HG03521 (cell line): ENCODE measurements around the gene SAP30BP.

ENCODE experiments used
- ATAC-seq: cut with Tn5 transposase; IDR thresholded peaks from one replicate; pipeline ENCODE4 v1.9.1; 2021; ENCODE audit warnings: mild to moderate bottlenecking, moderate library complexity; ENCODE audit not compliant: unreplicated experiment

SAP30BP gene

DNA sequence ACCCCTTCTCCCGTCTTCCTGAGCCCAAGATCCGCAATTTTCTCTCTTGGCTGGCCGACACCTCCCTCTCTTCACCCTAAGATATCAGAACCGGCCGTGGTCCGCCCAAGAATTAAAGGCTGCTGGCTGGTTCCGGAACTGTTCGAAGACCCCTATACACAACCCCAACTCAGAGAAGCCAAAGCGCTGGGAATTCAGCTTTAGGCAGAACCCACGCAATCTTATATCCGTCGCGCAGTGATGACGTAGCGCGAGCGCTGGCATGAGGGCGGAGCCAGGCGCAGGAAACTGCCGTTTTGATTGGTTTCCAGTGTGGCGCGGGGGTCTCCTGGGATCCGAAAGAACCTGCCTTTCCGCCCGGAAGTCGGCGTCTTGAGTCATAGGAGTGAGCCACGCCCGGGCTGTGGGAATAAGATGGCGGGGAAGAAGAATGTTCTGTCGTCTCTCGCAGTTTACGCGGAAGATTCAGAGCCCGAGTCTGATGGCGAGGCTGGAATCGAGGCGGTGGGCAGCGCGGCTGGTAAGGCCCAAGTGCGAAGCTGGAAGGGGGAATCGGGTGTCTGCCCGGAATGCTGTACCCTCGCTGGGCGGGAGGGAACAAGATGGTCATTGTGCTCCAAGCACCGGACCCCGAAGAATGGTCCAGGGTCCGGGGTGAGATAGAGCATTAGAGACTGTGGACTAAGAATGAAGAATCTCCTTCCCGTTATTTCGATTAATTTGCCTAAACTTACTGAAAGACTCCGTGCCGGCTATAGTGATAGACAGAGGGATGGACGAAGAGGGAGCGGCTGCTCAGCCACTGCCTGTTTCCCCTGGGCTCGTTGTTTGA is at the start of gene SAP30BP, which contains the start of gene RECQL5:
TSS of gene SAP30BP (plus strand) at position 380 of the 832 bp plus-strand sequence. CDS start at position 415, 35 bp downstream.
TSS of gene RECQL5 (minus strand) at position 196 of the 832 bp plus-strand sequence. CDS start 597 bp downstream, outside the sequence.
- peak; percentile 84 for ATAC-seq

- no peak for ATAC-seq
These were observed 49.5 kb upstream of the SAP30BP start for GRCh38 chr17:75617675-75618074.

DNA sequence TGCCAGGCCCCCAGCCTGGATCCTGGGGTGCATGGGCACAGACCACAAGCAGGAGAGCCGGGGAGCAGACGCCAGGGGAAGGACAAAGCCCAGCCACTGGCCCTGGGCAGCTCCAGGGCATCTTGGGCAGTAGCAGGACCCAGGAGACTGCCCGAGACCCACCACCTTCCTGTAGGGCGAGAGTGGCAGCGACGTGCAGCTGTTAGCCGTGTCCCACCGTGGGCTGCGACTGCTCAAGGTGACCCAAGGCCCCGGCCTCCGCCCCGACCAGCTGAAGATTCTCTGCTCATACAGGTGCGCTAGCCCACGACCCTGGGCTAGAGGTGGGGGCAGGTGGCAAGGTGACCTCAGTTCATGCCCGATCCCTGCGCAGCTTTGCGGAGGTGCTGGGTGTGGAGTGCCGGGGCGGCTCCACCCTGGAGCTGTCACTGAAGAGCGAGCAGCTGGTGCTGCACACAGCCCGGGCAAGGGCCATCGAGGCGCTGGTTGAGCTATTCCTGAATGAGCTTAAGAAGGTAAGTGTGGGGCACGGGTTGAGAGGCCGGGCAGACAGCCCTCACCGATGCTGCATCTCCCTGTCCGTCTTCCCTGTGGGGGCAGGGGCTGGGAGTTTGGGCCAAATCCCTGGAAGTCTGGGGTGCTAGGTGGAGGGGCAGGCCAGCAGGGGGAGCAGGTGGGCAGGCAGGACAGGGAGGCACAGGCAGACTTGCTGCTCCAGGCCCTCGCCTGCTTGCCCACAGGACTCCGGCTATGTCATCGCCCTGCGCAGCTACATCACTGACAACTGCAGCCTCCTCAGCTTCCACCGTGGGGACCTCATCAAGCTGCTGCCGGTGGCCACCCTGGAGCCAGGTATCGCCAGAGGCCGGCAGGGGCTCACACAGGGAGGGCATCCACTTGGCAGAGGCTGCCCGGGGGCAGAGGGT is 47.4 kb upstream of the SAP30BP start:
- no peak for ATAC-seq

DNA sequence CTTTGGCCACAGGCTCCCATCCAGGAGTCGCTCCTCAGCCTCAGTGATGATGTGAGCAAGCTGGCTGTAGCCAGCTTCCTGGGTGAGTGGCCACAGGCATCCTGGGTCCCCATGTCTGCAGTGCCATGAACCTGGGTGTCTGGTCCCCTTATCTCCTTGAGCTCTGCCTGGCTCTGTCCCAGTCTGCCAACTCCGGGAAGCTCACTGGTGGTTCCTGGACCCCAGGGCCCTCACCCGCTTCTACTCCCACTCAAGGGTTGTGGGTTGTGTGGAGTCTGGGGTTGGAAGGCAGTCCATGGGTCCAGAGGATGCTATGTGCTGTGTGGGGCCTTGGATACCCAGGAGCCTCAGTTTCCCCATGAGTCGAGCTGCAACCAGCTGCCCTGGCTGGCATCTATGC is 45.6 kb upstream of the SAP30BP start:
- no peak for ATAC-seq

DNA sequence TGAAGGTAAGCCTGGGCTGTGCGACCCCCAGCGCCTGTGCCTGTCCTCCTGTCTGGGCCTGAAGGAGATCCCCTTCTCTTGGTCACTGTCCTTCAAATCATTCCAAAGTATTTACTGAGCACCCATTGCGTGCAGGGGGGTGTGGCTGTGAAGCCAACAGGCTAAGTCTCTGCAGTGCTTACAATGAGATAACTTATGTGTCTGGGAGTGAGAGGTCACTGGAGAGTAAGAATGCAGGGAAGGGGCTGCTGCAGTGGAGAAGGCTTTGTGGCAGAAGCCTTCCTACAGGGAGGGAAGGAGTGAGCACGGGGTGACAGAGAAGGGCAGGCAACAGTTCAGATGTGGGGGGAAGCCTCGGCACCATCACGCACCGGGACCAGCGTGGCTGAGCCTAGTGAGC is 45.1 kb upstream of the SAP30BP start:
- no peak for ATAC-seq

GRCh38 chr17:75622771-75623273 is 44.3 kb upstream of the SAP30BP start:
- ATAC-seq = no peak

DNA sequence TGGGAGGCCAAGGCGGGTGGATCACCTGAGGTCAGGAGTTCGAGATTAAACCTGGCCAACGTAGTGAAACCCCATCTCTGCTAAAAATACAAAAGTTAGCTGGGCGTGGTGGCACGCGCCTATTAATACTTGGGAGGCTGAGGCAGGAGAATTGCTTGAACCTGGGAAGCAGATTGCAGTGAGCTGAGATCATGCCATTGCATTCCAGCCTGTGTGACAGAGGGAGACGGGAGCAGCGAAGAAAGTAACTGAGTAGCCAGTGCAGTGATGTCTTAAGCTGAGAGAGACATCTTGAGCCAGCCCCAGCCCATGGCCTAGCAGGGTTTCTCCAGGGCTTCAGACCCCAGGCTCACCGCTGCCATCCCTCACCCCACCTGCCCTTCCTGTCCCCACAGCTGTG is 43.8 kb upstream of the SAP30BP start:
- ATAC-seq = no peak

- ATAC-seq = no peak
These were observed 43.1 kb upstream of the SAP30BP start for GRCh38 chr17:75624021-75624420.

DNA sequence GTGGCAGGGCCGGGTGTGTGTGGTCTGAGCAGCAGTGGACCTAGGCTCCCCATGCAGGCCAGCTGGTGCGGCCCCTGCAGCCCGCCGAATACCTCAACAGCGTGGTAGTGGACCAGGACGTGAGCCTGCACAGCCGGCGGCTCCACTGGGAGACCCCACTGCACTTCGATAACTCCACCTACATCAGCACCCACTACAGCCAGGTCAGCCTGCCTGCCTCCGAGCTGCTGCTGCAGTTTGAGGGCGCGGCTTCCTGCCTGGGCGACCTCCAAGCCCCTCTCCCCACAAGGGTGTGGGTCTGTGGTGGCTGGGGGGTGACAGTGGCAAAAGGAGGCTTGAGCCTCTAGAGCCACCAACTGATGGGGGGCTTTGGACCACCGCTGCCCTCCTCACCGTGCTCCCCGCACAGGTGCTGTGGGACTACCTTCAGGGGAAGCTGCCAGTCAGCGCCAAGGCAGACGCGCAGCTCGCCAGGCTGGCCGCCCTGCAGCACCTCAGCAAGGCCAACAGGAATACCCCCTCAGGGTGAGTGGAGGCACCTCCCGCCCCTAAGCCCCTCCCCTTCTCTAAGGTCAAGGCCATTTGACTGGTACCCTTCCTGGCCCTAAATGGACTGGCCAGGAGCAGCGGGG is 42.3 kb upstream of the SAP30BP start:
- ATAC-seq = no peak

DNA sequence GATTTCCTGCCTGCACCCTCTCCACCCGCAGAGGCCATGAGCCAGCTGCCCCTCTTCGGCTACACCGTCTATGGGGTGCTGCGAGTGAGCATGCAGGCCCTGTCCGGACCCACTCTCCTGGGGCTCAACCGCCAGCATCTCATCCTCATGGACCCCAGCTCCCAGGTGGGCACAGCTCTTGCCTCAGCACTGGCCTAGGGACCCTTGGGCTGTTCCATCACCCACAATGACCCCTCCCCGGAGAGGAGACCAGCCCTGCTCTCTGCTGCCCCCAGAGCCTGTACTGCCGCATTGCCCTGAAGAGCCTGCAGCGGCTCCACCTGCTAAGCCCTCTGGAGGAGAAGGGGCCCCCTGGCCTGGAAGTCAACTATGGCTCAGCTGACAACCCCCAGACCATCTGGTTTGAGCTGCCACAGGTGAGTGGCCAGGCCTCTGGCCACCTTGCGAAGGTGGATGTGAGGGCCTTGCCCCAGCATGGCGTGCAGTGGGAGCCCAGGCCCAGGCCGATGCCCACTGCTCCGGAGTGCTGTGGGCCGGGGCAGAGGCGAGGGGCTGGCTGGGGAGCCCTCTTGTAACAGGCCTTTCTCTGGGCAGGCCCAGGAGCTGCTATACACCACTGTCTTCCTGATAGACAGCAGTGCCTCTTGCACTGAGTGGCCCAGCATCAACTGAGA is 41.2 kb upstream of the SAP30BP start:
- ATAC-seq = no peak

DNA sequence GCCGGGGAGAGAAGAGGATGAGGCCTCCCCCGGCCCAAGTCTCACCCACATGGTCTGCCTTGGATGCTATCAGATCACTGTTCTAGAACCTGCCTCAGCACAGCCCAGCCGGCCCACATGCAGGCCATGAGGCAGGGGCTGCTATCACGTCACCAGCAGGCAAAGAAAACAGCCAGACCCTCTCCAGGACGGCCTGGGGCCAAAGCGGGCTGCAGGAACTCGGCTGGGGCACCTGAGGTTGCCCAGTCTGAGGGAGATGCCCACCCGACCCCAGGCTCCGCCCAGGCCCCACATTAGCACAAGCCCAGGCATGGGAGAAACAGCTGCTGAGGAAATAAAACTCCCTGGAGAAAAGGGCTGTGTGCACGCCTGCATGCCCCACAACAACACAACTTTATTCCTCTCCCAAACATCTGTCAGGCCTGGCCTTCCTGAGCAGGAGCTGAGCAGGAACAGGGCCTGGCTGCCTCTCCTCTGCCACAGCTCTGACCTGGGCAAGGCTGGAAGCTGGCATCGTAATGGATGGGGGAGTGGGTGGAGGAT is 40.6 kb upstream of the SAP30BP start:
- ATAC-seq = no peak

DNA sequence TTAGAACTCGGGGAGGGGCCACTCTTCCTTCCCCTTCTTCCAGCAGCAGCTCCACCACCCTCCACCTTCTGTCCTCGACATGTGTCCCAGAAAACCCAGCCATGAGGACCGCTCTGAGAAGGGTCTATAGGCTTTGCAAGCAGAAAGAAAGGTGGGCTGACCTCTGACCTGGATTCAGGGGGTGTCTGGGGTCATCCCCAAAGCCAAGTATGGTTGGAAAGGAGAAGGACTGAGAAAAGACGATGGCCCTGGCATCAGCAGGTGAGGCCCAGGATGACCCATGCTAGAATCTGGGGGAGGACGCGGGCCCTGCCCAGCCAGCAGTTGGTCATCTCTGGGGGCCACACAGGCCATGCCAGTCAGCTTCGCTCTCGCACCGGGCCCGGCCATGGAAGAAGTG is 40.0 kb upstream of the SAP30BP start:
- ATAC-seq = no peak

DNA sequence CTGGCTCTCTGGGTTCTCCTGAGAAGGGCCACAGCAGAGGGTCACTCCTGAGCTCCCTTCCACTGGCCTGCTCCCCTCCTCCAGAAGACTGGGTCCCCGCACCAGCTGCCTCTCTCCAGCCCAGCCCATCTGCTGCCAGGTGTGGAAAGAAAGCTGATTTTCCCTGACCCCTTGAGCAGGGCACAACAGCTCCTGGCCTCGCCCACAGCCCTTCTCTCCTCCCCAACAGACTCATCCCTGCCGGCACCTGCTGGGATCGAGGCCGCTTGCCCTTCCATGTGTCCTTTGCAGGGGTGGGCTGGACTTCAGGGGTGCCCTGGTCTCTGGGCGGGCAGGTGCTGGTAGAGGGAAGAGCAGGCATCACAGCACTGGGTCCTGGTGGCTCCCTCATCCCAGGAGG is 38.7 kb upstream of the SAP30BP start:
- no peak for ATAC-seq

- ATAC-seq = no peak
These were observed 38.0 kb upstream of the SAP30BP start for GRCh38 chr17:75629157-75629556.

- no peak for ATAC-seq
These were observed 36.8 kb upstream of the SAP30BP start for GRCh38 chr17:75630071-75630917.

- ATAC-seq = no peak
These were observed 35.8 kb upstream of the SAP30BP start for GRCh38 chr17:75631353-75631752.

DNA sequence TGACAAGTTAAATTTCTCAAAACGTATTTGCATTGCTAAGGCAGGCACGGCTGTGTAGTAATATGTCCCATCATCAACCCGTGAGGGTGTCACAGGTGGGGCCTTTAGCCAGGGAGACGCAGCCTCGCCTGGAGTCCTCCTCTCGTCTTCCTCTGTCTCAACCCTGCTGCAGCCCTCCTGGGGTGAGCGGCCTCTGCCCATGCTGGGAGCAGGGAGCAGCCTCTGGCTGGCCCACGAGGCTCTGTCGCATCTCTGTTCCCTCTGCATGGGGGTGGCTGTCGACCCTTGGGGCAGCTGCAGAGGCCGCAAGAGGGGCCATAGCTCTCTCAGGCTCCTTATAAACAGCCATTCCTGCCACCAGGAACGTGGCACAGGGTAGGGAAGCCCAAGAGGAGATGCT is 34.7 kb upstream of the SAP30BP start:
- ATAC-seq = no peak

DNA sequence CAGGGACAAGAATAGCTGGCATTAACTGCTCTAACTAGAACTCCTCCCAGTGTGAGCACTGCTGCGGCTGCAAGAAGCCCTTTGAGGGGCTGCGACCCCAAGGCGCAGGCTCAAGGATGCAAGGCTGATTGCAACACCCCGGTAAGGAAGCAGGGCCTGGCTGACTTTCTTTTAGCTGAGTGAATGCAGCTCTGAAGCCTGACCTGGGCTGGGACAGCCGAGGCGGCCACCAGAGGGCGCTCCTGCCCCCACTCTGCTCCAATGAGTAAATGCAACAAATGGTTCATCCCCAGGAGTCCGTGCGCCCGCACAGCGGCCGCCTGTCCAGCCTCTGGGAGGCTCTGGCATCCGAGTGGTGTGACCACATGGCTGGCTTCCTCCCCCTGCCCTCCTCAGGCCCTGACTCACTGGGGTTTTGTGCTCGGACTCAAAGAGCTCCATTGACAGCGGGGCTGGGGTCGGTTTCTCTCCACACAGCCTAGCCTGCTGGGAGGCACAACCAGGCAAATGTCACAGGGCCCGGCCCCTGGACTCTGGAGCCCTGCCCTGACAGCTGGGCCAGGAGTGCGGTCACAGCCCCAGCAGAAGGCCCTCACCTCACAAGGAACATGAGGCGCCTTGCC is 34.2 kb upstream of the SAP30BP start, which contains the start of gene SMIM5:
TSS of gene SMIM5 (plus strand) at position 572 of the 623 bp plus-strand sequence. CDS start 6,768 bp downstream, outside the sequence.
- no peak for ATAC-seq
